Loucy (cell line): Measurements from ENCODE around the gene NCKAP5.
"Not testable (repeated sequence)": the region's sequence is repeated elsewhere in the genome, so short reads cannot be mapped to it uniquely, and the experiment has no call there.

ENCODE experiments used
- H2AFZ ChIP-seq: fragments of 200-600 bp; sonication (generic); 2 replicates; pipeline ENCODE4 v1.6.0; 2016; ENCODE audit warnings: antibody characterized with exemption, mild to moderate bottlenecking, low read length, moderate library complexity
- H3F3A ChIP-seq: fragments of 200-600 bp; 2 replicates; pipeline ENCODE4 v1.6.0; 2016; ENCODE audit warnings: antibody characterized with exemption, low read depth, mild to moderate bottlenecking
- H3K27me3 ChIP-seq: fragments of 200-600 bp; sonication (generic); 2 replicates; pipeline ENCODE4 v1.6.1; 2014; ENCODE audit warnings: low read length, mild to moderate bottlenecking; ENCODE audit not compliant: insufficient read depth, poor library complexity, severe bottlenecking
- H3K36me3 ChIP-seq: fragments of 200-600 bp; sonication (generic); 2 replicates; pipeline ENCODE4 v1.6.1; 2016; ENCODE audit warnings: low read length; ENCODE audit not compliant: insufficient read depth
- H3K4me1 ChIP-seq: fragments of 200-600 bp; sonication (generic); 2 replicates; pipeline ENCODE4 v1.5.1; 2014; ENCODE audit warnings: low read length, mild to moderate bottlenecking; ENCODE audit not compliant: insufficient read depth, poor library complexity, severe bottlenecking
- H3K4me2 ChIP-seq: fragments of 200-600 bp; sonication (generic); 2 replicates; pipeline ENCODE4 v1.6.0; 2014; ENCODE audit warnings: antibody characterized with exemption, low read length, low read depth, mild to moderate bottlenecking; ENCODE audit not compliant: poor library complexity, severe bottlenecking
- H3K4me3 ChIP-seq: fragments of 200-600 bp; sonication (generic); 2 replicates; pipeline ENCODE4 v1.5.1; 2014; ENCODE audit warnings: low read length, mild to moderate bottlenecking, mixed read lengths; ENCODE audit not compliant: poor library complexity, severe bottlenecking
- H3K79me2 ChIP-seq: fragments of 200-600 bp; sonication (generic); 2 replicates; pipeline ENCODE4 v1.6.1; 2014; ENCODE audit warnings: low read length; ENCODE audit not compliant: insufficient read depth
- H3K9ac ChIP-seq: fragments of 200-600 bp; sonication (generic); 2 replicates; pipeline ENCODE4 v1.6.0; 2014; ENCODE audit warnings: mild to moderate bottlenecking, low read depth, low read length, moderate library complexity; ENCODE audit not compliant: poor library complexity, severe bottlenecking
- H3K9me2 ChIP-seq: fragments of 200-600 bp; sonication (generic); replicated peaks from 2 replicates; pipeline ENCODE4 v1.6.1; 2016; ENCODE audit warnings: low read depth, low read length, mixed read lengths
- H3K9me3 ChIP-seq: fragments of 200-600 bp; sonication (generic); 2 replicates; pipeline ENCODE4 v1.6.1; 2014; ENCODE audit warnings: mild to moderate bottlenecking, antibody characterized with exemption, low read length, low read depth; ENCODE audit not compliant: insufficient read depth
- H4K20me1 ChIP-seq: fragments of 200-600 bp; sonication (generic); 2 replicates; pipeline ENCODE4 v1.6.0; 2014; ENCODE audit warnings: antibody characterized with exemption, low read length, mild to moderate bottlenecking; ENCODE audit not compliant: insufficient read depth, poor library complexity, severe bottlenecking
- EZH2phosphoT487 ChIP-seq: fragments of 200-600 bp; IDR thresholded peaks from 2 replicates; pipeline ENCODE4 v1.6.1; 2018; ENCODE audit warnings: antibody characterized with exemption, mild to moderate bottlenecking, moderate library complexity, borderline replicate concordance
- TF ChIP-seq, protein P1 (sequence below): fragments of 200-600 bp; sonication (generic); conservative IDR thresholded peaks from 2 replicates; pipeline ENCODE4 v1.5.1; 2014; ENCODE audit warnings: mild to moderate bottlenecking, antibody characterized with exemption, low read length

NCKAP5 gene

DNA sequence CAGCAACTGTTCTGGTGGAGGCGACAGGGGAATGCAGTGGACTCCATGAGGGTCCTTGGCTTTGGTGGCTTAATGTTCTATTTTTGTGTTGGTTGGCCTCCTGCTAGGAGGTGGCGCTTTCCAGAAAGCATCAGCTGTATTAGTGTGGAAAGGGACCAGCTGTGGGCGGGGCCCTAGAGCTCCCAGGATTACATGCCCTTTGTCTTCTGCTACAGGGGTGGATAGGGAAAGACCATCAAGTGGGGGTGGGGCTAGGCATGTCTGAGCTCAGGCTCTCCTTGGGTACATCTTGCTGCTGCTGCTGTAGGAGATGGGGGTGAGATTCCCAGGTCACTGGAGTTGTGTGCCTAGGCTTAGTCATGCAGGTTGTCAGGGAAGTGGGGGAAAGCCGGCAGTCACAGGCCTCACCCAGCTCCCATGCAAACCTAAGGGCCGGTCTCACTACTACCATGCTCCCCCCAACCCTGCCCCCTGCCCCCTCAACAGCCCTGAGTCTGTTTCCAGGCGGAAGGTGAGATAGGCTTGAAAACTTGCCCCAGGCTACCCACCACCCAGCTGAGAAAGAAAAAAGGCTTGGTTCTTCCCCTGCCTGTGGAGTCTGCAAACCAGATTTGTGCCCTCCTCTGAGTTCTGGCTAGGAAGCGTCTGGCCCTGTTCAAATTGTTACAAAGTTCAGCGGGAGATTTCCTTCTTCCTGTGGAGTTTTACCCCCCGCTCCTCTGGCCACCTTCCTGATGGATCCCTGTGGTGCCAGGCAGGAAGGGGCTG lies 756.9 kb downstream of the NCKAP5 start:
- TF ChIP-seq, protein P1, sequence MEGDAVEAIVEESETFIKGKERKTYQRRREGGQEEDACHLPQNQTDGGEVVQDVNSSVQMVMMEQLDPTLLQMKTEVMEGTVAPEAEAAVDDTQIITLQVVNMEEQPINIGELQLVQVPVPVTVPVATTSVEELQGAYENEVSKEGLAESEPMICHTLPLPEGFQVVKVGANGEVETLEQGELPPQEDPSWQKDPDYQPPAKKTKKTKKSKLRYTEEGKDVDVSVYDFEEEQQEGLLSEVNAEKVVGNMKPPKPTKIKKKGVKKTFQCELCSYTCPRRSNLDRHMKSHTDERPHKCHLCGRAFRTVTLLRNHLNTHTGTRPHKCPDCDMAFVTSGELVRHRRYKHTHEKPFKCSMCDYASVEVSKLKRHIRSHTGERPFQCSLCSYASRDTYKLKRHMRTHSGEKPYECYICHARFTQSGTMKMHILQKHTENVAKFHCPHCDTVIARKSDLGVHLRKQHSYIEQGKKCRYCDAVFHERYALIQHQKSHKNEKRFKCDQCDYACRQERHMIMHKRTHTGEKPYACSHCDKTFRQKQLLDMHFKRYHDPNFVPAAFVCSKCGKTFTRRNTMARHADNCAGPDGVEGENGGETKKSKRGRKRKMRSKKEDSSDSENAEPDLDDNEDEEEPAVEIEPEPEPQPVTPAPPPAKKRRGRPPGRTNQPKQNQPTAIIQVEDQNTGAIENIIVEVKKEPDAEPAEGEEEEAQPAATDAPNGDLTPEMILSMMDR: no peak
- no peak for TF ChIP-seq EZH2phosphoT487
- no peak overlapping the region for H3K9ac ChIP-seq
- no peaks in the 10 kb centered on the region for H3F3A ChIP-seq
- H3K9me3 ChIP-seq: no peaks in the 10 kb centered on the region
- H3K4me1 ChIP-seq: no peaks in the 10 kb centered on the region
- H3K79me2 ChIP-seq: no peaks in the 10 kb centered on the region
- no peaks in the 10 kb centered on the region for H3K27me3 ChIP-seq
- no peaks in the 10 kb centered on the region for H3K9me2 ChIP-seq
- H2AFZ ChIP-seq: no peak overlapping the region
- no peak overlapping the region for H3K4me2 ChIP-seq
- no peak overlapping the region for H3K4me3 ChIP-seq
- no peaks in the 10 kb centered on the region for H4K20me1 ChIP-seq
- H3K36me3 ChIP-seq: no peaks in the 10 kb centered on the region

DNA sequence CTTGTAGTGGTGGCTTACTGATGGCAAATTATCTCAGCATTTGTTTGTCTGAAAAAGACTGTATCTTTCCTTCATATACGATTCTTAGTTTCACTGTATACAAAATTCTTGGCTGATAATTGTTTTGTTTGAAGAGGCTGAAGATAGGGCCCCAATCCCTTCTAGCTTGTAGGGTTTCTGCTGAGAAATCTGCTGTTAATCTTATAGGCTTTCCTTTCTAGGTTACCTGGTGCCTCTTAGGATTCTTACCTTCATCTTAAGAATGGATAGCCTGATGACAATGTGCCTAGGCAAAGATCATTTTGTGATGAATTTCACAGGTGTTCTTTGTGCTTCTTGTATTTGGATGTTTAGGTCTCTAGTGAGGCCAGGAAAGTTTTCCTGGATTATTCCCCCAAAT lies 758.3 kb downstream of the NCKAP5 start:
- H3K27me3 ChIP-seq, H3K4me1 ChIP-seq, H3K9me2 ChIP-seq, H3K36me3 ChIP-seq, H3K9me3 ChIP-seq, H4K20me1 ChIP-seq, H3K79me2 ChIP-seq, H3K9ac ChIP-seq, H3F3A ChIP-seq, H3K4me2 ChIP-seq, H3K4me3 ChIP-seq, H2AFZ ChIP-seq: not testable (repeated sequence)

DNA sequence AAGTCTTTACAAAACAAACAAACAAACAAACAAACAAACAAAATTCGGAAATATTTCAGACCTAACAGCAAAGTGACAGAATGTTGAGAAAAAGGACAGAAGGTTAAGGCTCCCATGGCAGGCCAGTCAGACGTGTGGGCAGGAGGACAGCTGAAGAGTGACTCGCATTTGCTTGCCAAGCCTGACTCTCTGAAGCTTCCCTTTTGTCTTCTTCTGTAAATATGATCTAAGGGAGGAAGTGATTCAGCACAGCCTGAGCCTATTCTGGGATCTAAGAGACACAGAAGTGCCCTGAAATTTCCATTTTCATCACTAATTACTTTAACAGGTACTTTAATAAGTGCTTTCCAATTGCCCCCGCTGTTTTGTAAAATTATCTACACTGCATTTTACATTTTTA lies 764.2 kb downstream of the NCKAP5 start:
- H3K9me3 ChIP-seq: no peaks in the 10 kb centered on the region
- no peak overlapping the region for H2AFZ ChIP-seq

More for the DNA sequence above, 764.2 kb downstream of the NCKAP5 start:
- Histone ChIP-seq H3K4me3 (no peak overlapping the region), H3K9me2 (no peaks in the 10 kb centered on the region), H3K9ac (no peak overlapping the region), H3F3A (no peaks in the 10 kb centered on the region), H3K4me1 (no peaks in the 10 kb centered on the region), H4K20me1 (no peaks in the 10 kb centered on the region), H3K36me3 (no peaks in the 10 kb centered on the region), H3K4me2 (no peak overlapping the region), H3K79me2 (no peaks in the 10 kb centered on the region), H3K27me3 (no peaks in the 10 kb centered on the region)
- TF ChIP-seq, protein P1: no peak
- TF ChIP-seq EZH2phosphoT487: no peak
